OCI-LY1 (cell line): Measurements from ENCODE around the gene CDC34.

Source experiments
- CTCF ChIP-seq: fragments of 200-600 bp; sonication (generic), shearing (Covaris generic); IDR thresholded peaks from 2 replicates; pipeline ENCODE4 v1.5.1; 2017; ENCODE audit warnings: mild to moderate bottlenecking, antibody characterized with exemption, low read length, moderate library complexity, mixed read lengths
- EZH2 ChIP-seq: fragments of 200-600 bp; sonication (generic), shearing (Covaris generic); IDR thresholded peaks from 2 replicates; pipeline ENCODE4 v1.8.0; 2017; ENCODE audit warnings: borderline replicate concordance, mixed run types, mild to moderate bottlenecking, antibody characterized with exemption, low read length, moderate library complexity, mixed read lengths

GRCh38 chr19:548886-549830 is 17.6 kb downstream of the CDC34 start:
- TF ChIP-seq CTCF (no peak), EZH2 (no peak)
